ENCODE results near the gene PRDM16.

PRDM16 gene

DNA sequence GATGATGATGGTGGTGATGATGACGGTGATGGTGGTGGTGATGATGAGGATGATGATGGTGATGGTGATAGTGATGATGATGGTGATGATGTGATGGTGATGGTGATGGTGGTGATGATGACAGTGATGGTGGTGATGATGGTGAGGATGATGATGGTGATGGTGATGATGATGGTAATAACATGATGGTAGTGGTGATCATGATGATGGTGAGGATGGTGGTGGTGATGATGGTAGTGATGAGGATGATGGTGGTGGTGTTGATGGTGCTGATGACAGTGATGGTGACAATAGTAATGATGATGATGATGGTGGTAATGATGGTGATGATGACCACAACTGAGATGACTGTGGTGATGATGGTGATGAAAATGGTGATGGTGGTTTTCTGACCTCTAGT, 42.9 kb upstream of the PRDM16 start:
- Histone ChIP-seq H3K4me2 (ENCODE audit: low read depth, low read length) (no peak overlapping the region), H3K27ac (ENCODE audit: low read length) (no peak overlapping the region), H3F3A (ENCODE audit: insufficient read depth, low read length) (no peaks in the 10 kb centered on the region), H3K4me1 (ENCODE audit: low read length) (no peaks in the 10 kb centered on the region), H3K9me3 (replicated peaks; ENCODE audit: insufficient read depth, low read length) (no peaks in the 10 kb centered on the region), H3K27me3 (replicated peaks; ENCODE audit: insufficient read depth, low read length) (peaks cover 79% of the 10 kb centered on the region), H4K20me1 (ENCODE audit: insufficient read depth, low read length) (no peaks in the 10 kb centered on the region), H3K36me3 (replicated peaks; ENCODE audit: insufficient read depth, low read length) (no peaks in the 10 kb centered on the region), H3K79me2 (ENCODE audit: low read length) (no peaks in the 10 kb centered on the region), H3K9me2 (replicated peaks; ENCODE audit: insufficient read depth, low read length) (no peaks in the 10 kb centered on the region), H3K9ac (ENCODE audit: low read length) (no peak overlapping the region), H2AFZ (ENCODE audit: low read length) (no peak overlapping the region), H3K4me3 (ENCODE audit: low read length) (no peak overlapping the region)
- TF ChIP-seq EZH2phosphoT487 (IDR thresholded peaks at IDR 0.05; ENCODE audit: low read length): no peak
- TF ChIP-seq, protein P1, sequence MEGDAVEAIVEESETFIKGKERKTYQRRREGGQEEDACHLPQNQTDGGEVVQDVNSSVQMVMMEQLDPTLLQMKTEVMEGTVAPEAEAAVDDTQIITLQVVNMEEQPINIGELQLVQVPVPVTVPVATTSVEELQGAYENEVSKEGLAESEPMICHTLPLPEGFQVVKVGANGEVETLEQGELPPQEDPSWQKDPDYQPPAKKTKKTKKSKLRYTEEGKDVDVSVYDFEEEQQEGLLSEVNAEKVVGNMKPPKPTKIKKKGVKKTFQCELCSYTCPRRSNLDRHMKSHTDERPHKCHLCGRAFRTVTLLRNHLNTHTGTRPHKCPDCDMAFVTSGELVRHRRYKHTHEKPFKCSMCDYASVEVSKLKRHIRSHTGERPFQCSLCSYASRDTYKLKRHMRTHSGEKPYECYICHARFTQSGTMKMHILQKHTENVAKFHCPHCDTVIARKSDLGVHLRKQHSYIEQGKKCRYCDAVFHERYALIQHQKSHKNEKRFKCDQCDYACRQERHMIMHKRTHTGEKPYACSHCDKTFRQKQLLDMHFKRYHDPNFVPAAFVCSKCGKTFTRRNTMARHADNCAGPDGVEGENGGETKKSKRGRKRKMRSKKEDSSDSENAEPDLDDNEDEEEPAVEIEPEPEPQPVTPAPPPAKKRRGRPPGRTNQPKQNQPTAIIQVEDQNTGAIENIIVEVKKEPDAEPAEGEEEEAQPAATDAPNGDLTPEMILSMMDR (IDR thresholded peaks at IDR 0.05; ENCODE audit: low read length): no peak
- no peak for TF ChIP-seq EZH2 (optimal IDR thresholded peaks at IDR 0.05; ENCODE audit: low read depth, low read length)
- DNase-seq: no peak

DNA sequence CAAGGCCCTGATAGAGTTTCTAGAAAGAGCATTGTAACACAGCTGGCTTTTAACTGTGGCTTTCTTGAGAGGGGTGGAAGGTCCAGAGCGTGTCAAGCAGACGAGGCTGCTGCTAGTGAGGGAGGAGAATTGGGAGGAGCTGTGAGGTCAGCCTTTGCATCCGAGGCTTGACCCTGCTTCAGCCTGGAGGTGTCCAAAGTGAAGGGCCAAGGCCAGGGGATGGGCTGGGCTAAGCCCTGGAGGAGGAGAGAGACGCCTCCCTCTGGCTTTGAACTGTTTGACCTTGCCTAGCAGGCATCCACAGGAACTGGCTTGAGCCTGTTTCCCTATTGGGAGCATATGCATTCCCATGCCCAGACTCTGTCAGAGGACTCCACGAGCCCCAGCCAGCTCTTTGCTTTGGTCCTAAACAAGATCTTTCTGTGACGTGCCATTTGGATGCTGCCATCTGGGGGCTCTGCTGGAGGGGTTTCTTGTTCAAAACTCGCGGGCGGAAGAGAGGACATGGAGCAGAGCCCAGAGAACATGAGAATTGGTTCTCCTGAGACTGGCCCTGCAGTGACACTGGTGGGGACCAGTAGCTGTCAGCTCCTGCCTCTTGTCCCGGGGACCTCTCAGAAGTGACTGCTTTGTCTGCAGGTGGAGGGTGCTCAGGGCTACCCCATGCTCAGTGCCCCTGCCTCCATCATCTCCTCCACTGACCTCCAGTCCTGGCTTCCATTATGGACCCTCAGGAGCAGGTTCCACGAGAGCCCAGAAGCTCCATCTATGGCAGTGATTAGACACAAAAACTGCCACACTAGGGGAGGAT, 42.2 kb upstream of the PRDM16 start:
- Histone ChIP-seq H3K27me3 (replicated peaks; ENCODE audit: insufficient read depth, low read length) (peaks cover 79% of the 10 kb centered on the region), H3K4me2 (ENCODE audit: low read depth, low read length) (no peak overlapping the region), H3K9ac (ENCODE audit: low read length) (no peak overlapping the region), H3K9me3 (replicated peaks; ENCODE audit: insufficient read depth, low read length) (no peaks in the 10 kb centered on the region), H3K4me3 (ENCODE audit: low read length) (no peak overlapping the region), H3K9me2 (replicated peaks; ENCODE audit: insufficient read depth, low read length) (no peaks in the 10 kb centered on the region), H3F3A (ENCODE audit: insufficient read depth, low read length) (no peaks in the 10 kb centered on the region), H3K36me3 (replicated peaks; ENCODE audit: insufficient read depth, low read length) (no peaks in the 10 kb centered on the region), H2AFZ (ENCODE audit: low read length) (no peak overlapping the region), H4K20me1 (ENCODE audit: insufficient read depth, low read length) (no peaks in the 10 kb centered on the region), H3K27ac (ENCODE audit: low read length) (no peak overlapping the region), H3K79me2 (ENCODE audit: low read length) (no peaks in the 10 kb centered on the region), H3K4me1 (ENCODE audit: low read length) (no peaks in the 10 kb centered on the region)
- no peak for DNase-seq
- no peak for TF ChIP-seq EZH2 (optimal IDR thresholded peaks at IDR 0.05; ENCODE audit: low read depth, low read length)
- TF ChIP-seq, protein P1 (IDR thresholded peaks at IDR 0.05; ENCODE audit: low read length): no peak
- TF ChIP-seq EZH2phosphoT487 (IDR thresholded peaks at IDR 0.05; ENCODE audit: low read length): no peak

DNA sequence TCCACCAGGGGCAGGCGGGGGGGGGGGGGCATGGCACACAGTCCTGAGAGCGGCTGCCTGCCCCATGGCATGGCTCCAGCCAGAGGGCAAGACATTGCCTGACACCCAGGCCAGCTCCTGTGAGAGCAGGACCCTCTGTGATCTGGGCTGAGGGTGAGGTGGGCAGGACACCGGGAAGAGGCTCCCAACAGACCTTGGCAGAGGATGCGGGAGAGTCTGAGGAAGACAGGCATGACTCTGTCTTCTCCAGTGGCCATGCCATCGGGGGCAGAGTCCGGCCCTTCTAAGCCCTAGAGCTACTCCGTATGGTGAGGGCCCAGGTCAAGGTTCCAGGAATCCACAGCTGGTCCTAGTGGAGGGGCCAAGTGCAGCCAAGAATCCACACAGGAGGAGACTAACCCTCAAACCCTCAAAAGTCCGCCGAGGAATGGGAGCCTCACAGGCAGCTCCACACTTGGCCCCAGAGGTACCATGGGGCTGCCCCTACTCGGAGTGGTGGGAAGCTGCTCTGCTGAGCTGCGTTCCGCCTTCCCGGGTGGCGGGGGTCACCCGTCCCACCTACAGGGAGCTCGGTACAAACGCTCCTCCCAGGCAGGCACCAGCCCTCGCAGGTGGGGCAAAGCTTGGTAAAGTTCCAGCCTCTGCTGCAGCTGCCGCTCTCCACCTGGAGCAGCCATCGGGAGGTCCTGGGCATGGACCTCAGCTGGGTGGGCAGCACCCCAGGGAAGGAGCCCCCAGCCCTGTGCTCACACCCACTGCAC, 41.2 kb upstream of the PRDM16 start:
- no peak for DNase-seq
- no peak overlapping the region for H3K9ac ChIP-seq (ENCODE audit: low read length)
- H3K27me3 ChIP-seq (replicated peaks; ENCODE audit: insufficient read depth, low read length): peaks cover 79% of the 10 kb centered on the region
- H3K36me3 ChIP-seq (replicated peaks; ENCODE audit: insufficient read depth, low read length): no peaks in the 10 kb centered on the region
- H3K79me2 ChIP-seq (ENCODE audit: low read length): no peaks in the 10 kb centered on the region
- no peak overlapping the region for H2AFZ ChIP-seq (ENCODE audit: low read length)
- H3K27ac ChIP-seq (ENCODE audit: low read length): no peak overlapping the region
- H4K20me1 ChIP-seq (ENCODE audit: insufficient read depth, low read length): no peaks in the 10 kb centered on the region
- no peaks in the 10 kb centered on the region for H3K4me1 ChIP-seq (ENCODE audit: low read length)
- no peaks in the 10 kb centered on the region for H3K9me2 ChIP-seq (replicated peaks; ENCODE audit: insufficient read depth, low read length)
- H3K9me3 ChIP-seq (replicated peaks; ENCODE audit: insufficient read depth, low read length): no peaks in the 10 kb centered on the region
- no peak overlapping the region for H3K4me2 ChIP-seq (ENCODE audit: low read depth, low read length)
- no peaks in the 10 kb centered on the region for H3F3A ChIP-seq (ENCODE audit: insufficient read depth, low read length)
- H3K4me3 ChIP-seq (ENCODE audit: low read length): no peak overlapping the region
- TF ChIP-seq EZH2phosphoT487 (IDR thresholded peaks at IDR 0.05; ENCODE audit: low read length) (no peak), EZH2 (optimal IDR thresholded peaks at IDR 0.05; ENCODE audit: low read depth, low read length) (no peak)
- TF ChIP-seq, protein P1 (IDR thresholded peaks at IDR 0.05; ENCODE audit: low read length): no peak
